Kidney (tissue), 14 donors: ENCODE measurements around the gene AP2M1. TPM values are rescaled to one million over a fixed set of nuclear protein-coding genes. Genes with fewer than 3 reads are reported as not detected.

Experiments used
- DNase-seq, 5 donors: peaks; one replicate each; pipeline ENCODE4 v3.0.0-alpha.2; 2013 to 2020
- FAIRE-seq: peaks from 2 replicates; lab custom pipeline; 2012; peaks lifted over from hg19 to GRCh38; lab: Jason Lieb, UNC
- H3K27ac ChIP-seq, 2 donors: one replicate each; pipeline ENCODE4 v1.7.0; 2013; ENCODE audit warnings: low read depth in 2 of 2, low read length in 2 of 2, inconsistent platforms in 1 of 2
- H3K27me3 ChIP-seq: one replicate; pipeline ENCODE4 v1.7.1; 2013; ENCODE audit warnings: low read length, inconsistent platforms; ENCODE audit not compliant: control insufficient read depth, insufficient read depth
- H3K36me3 ChIP-seq, 3 donors: one replicate each; pipeline versions ENCODE4 v1.7.0 to v1.7.1; 2013; ENCODE audit warnings: low read length in 3 of 3, control low read depth in 1 of 3, inconsistent platforms in 1 of 3; ENCODE audit not compliant: insufficient read depth in 3 of 3, control insufficient read depth in 2 of 3
- H3K4me1 ChIP-seq, 3 donors: one replicate each; pipeline versions ENCODE4 v1.7.0 to v1.7.1; 2013; ENCODE audit warnings: low read length in 3 of 3, inconsistent platforms in 1 of 3, low read depth in 1 of 3; ENCODE audit not compliant: control insufficient read depth in 2 of 3, insufficient read depth in 2 of 3
- H3K4me3 ChIP-seq, 3 donors: one replicate each; pipeline versions ENCODE4 v1.7.0 to v1.8.1; 2013; ENCODE audit warnings: low read length in 3 of 3, control low read depth in 1 of 3, inconsistent platforms in 1 of 3
- H3K9ac ChIP-seq, 3 donors: one replicate each; pipeline versions ENCODE4 v1.7.0 to v1.7.1; 2013; ENCODE audit warnings: low read length in 3 of 3, control low read depth in 1 of 3, inconsistent platforms in 1 of 3
- H3K9me3 ChIP-seq, 3 donors: one replicate each; pipeline versions ENCODE4 v1.7.0 to v1.7.1; 2013; ENCODE audit warnings: low read length in 3 of 3, control low read depth in 1 of 3, inconsistent platforms in 1 of 3; ENCODE audit not compliant: control insufficient read depth in 2 of 3, insufficient read depth in 1 of 3
- CTCF ChIP-seq: IDR thresholded peaks from 3 replicates; pipeline ENCODE4 v1.5.1; 2012; ENCODE audit warnings: mild to moderate bottlenecking, moderate library complexity, borderline replicate concordance; ENCODE audit not compliant: insufficient read depth; ENCODE audit errors: extremely low read depth
- intact Hi-C: fragments of 100-400 bp; cut with DNase I; formaldehyde crosslinking; loops from one replicate; pipeline ENCODE4 v1.11.1; 2022
- polyA plus RNA-seq: library from polyadenylated mRNA; stranded (reverse); fragments of 350-450 nt; fragmentation: Illumina TruSeq; extraction: RNeasy Lipid Tissue Mini Kit (QIAGEN cat#74804); gene quantifications from one replicate; pipeline ENCODE4 v1.2.3, GENCODE V29; 2014; ENCODE audit warnings: low read depth, low replicate concordance; ENCODE audit not compliant: insufficient read depth
- total RNA-seq: library from RNA; stranded (reverse); fragmentation: NEBNext Ultra II Directional; extraction: Animal tissue kit (Norgen Biotek cat#: 25700); gene quantifications from one replicate; pipeline ENCODE4 v1.2.1, GENCODE V29; 2021
- donor health status: control.
- donor health status: control.
- donor health status: control.
- donor health status: control.
- donor health status: control.
- donor health status: DM: yes; HTN: yes; CAD: no.
- donor health status: Normal renal cell carcinoma (clear cell type).

Gene AP2M1
- total and polyA plus RNA-seq, 2 donors from 2014 or later = 329 to 353 TPM

- Histone ChIP-seq H3K4me1 (no peaks in the 10 kb centered on the region), H3K4me3 (no peak overlapping the region), H3K9me3 (no peaks in the 10 kb centered on the region), H3K27ac (no peak overlapping the region), H3K9ac (no peak overlapping the region), H3K27me3 (no peaks in the 10 kb centered on the region), H3K36me3 (no peaks in the 10 kb centered on the region)
- no peak for DNase-seq
- intact Hi-C loops = no loop called here
- no peak for TF ChIP-seq CTCF
- no peak for FAIRE-seq
These were observed 37.1 kb downstream of the AP2M1 start for GRCh38 chr3:184211718-184212117.

GRCh38 chr3:184218814-184219213 lies 44.2 kb downstream of the AP2M1 start:
- no peak overlapping the region for H3K9ac ChIP-seq
- intact Hi-C loops = no loop called here
- TF ChIP-seq CTCF = no peak
- FAIRE-seq = no peak
- H3K9me3 ChIP-seq = no peaks in the 10 kb centered on the region
- H3K27ac ChIP-seq = no peak overlapping the region
- H3K27me3 ChIP-seq = no peaks in the 10 kb centered on the region
- no peak for DNase-seq
- no peak overlapping the region for H3K4me3 ChIP-seq
- H3K4me1 ChIP-seq = no peaks in the 10 kb centered on the region
- no peaks in the 10 kb centered on the region for H3K36me3 ChIP-seq

GRCh38 chr3:184222521-184222920 lies 47.9 kb downstream of the AP2M1 start:
- FAIRE-seq = no peak
- Histone ChIP-seq H3K9ac (no peak overlapping the region), H3K4me3 (no peak overlapping the region), H3K9me3 (no peaks in the 10 kb centered on the region), H3K36me3 (no peaks in the 10 kb centered on the region), H3K27me3 (peaks cover under 1% of the 10 kb centered on the region), H3K4me1 (no peaks in the 10 kb centered on the region), H3K27ac (no peak overlapping the region)
- no peak for TF ChIP-seq CTCF
- no peak for DNase-seq
- intact Hi-C loops = no loop called here

- no peak for TF ChIP-seq CTCF
- Histone ChIP-seq H3K4me3 (no peak overlapping the region), H3K36me3 (no peaks in the 10 kb centered on the region), H3K27me3 (peaks cover 4% of the 10 kb centered on the region), H3K27ac (no peak overlapping the region), H3K9me3 (no peaks in the 10 kb centered on the region), H3K9ac (no peak overlapping the region), H3K4me1 (peaks cover 0 to 3% (median 0%) of the 10 kb centered on the region in 3 donors)
- DNase-seq (no peak), FAIRE-seq (no peak)
- intact Hi-C loops = no loop called here
These were observed 49.3 kb downstream of the AP2M1 start for GRCh38 chr3:184223946-184224345.
